Mucosa of descending colon (tissue), 3 donors: ENCODE data around the gene PTBP3. TPM values are rescaled to one million over a fixed set of nuclear protein-coding genes. Genes with fewer than 3 reads are reported as not detected.

ENCODE experiments used
- ATAC-seq: fragments of 200-7000 bp; cut with Tn5 transposase; one replicate; pipeline ENCODE4 v1.9.1; 2020; ENCODE audit warnings: mild to moderate bottlenecking, moderate library complexity
- DNase-seq, 3 donors: peaks; one replicate each; pipeline ENCODE4 v3.0.0-alpha.2; 2020
- H3K36me3 ChIP-seq: fragments of 200-600 bp; one replicate; pipeline ENCODE4 v1.8.0; 2021; ENCODE audit warnings: low read depth, mild to moderate bottlenecking
- H3K4me1 ChIP-seq: fragments of 200-600 bp; one replicate; pipeline ENCODE4 v1.8.0; 2021; ENCODE audit warnings: low read depth, mild to moderate bottlenecking
- H3K4me3 ChIP-seq: fragments of 200-600 bp; one replicate; pipeline ENCODE4 v1.8.0; 2021; ENCODE audit warnings: mild to moderate bottlenecking
- H3K9me3 ChIP-seq: fragments of 200-600 bp; one replicate; pipeline ENCODE4 v1.8.0; 2021; ENCODE audit warnings: mild to moderate bottlenecking
- CTCF ChIP-seq: fragments of 200-600 bp; IDR thresholded peaks from one replicate; pipeline ENCODE4 v1.8.0; 2022; ENCODE audit warnings: antibody characterized with exemption, mild to moderate bottlenecking
- intact Hi-C, 2 donors: fragments of 100-400 bp; cut with DNase I in 1 of 2; cut with micrococcal nuclease in 1 of 2; formaldehyde crosslinking; loops; one replicate each; pipeline versions ENCODE4 v1.11.0 to v1.11.1; 2022; cut with DNase I, micrococcal nuclease
- total RNA-seq, 3 donors: library from RNA; stranded (reverse); fragmentation: NEBNext Ultra II Directional in 2 of 3; extraction: Animal tissue kit (Norgen Biotek cat#: 25700) in 2 of 3; gene quantifications; one replicate each; pipeline versions ENCODE4 v1.2.1 to v1.2.4, GENCODE V29; 2021 to 2023
- donor health status: DM: no; HTN: no; CAD: no; lungs with moderate emphysema.
- donor health status: DM: no; HTN: no; CAD: no.
- donor health status: DM: no; HTN: yes; CAD: no.

PTBP3 gene
- total RNA-seq, 3 donors from 2014 or later, result 69.3 to 132 (median 125) TPM

DNA sequence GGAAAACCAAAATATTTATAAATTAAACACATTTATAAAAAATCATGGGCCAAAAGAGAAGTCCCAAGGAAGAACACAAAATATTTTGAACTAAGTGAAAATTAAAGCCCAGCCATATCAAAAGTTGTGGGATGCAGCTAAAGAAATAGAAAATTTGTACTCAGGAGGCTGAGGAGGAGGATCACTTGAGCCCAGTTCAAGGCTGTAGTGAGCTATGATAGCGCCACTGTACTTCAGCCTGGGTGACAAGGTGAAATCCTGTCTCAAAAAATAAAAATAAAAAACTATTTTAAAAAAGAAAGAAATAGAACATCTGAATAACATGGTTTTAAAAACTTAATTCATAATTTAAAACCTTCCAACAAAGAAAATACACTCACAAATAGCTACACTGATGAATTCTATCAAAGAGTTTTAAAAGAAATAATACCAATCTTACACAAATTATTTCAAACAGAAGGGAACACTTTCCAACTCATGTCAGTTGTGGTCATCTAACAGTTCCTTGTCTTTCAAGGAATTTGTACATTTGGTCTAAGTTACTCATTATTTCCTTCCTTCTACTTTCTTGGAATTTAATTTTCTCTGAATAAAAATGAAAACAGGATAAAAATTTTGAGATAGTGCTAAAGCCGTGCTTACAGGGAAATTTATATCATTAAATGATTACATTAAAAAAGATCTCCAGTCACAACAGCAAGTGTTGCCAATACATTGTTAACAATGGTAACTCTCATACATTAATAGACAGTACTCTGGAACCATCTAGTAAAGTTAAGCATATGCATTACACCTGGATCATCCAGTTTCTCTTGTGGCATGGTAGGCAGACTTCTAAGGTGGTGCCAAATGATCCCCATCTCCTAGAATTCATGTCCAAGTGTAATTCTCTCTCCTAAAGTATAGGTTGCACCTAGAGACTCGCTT is 17.8 kb downstream of the PTBP3 start:
- intact Hi-C loops, result no loop called here

DNA sequence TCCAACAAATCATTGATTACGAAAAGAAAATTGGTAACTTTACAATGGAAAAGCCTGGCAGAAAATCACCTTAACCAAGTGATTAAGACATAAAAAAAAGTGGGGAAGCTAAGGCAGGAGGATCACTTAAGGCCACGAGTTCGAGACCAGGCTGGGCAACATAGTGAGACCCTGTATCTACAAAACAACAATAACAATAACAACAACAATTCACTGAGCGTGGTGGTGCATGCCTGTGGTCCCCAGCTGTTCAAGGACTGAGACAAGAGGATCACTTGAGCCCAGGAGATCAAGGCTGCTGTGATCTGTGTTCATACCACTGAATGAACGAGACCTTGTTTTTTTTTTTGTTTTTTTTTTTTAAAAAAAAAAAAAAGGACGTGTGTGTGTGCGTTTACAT is 21.3 kb downstream of the PTBP3 start:
- Histone ChIP-seq H3K4me1 (peaks cover 13% of the 10 kb centered on the region), H3K36me3 (no peaks in the 10 kb centered on the region), H3K9me3 (no peaks in the 10 kb centered on the region), H3K4me3 (no peak overlapping the region)
- intact Hi-C loops, result no loop called here
- no peak for ATAC-seq
- TF ChIP-seq CTCF, result no peak
- no peak for DNase-seq

More for the DNA sequence above, 17.8 kb downstream of the PTBP3 start:
- DNase-seq (no peak), ATAC-seq (peak; percentile 24)
- Histone ChIP-seq H3K4me1 (peaks cover 5% of the 10 kb centered on the region), H3K4me3 (no peak overlapping the region), H3K36me3 (no peaks in the 10 kb centered on the region), H3K9me3 (no peaks in the 10 kb centered on the region)
- no peak for TF ChIP-seq CTCF

DNA sequence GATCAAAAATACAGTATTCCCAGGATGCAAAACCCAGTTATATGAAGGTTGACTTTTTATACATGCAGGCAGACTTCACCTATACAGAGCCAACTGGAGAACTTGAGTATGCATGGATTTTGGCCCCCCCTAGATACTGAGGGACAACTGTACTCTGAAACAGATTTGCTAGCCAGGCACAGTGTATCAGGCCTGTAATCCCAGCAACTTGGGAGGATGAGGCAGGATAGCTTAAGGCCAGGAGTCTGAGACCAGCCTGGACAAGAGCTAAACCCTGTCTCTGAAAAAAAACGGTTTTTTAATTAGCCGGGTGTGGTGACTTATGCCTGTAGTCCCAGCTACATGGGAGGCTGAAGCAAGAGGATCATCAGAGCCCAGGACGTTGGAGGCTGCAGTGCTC is 21.9 kb downstream of the PTBP3 start:
- Histone ChIP-seq H3K9me3 (no peaks in the 10 kb centered on the region), H3K4me1 (peaks cover 10% of the 10 kb centered on the region), H3K4me3 (no peak overlapping the region), H3K36me3 (no peaks in the 10 kb centered on the region)
- DNase-seq (no peak), ATAC-seq (no peak)
- no peak for TF ChIP-seq CTCF
- intact Hi-C loops, result no loop called here

GRCh38 chr9:112310826-112311225 is 22.6 kb downstream of the PTBP3 start:
- no peak for DNase-seq
- H3K4me3 ChIP-seq, result no peak overlapping the region
- no peaks in the 10 kb centered on the region for H3K36me3 ChIP-seq
- H3K4me1 ChIP-seq, result peaks cover 8% of the 10 kb centered on the region
- no peaks in the 10 kb centered on the region for H3K9me3 ChIP-seq
- peak; percentile 25 for ATAC-seq
- no peak for TF ChIP-seq CTCF
- intact Hi-C loops, result no loop called here

- peak; percentile 98 for ATAC-seq
- intact Hi-C loops, result no loop called here
- TF ChIP-seq CTCF, result no peak
- H3K9me3 ChIP-seq, result no peaks in the 10 kb centered on the region
- H3K36me3 ChIP-seq, result no peaks in the 10 kb centered on the region
- no peak overlapping the region for H3K4me3 ChIP-seq
- no peak for DNase-seq
- peaks cover 8% of the 10 kb centered on the region for H3K4me1 ChIP-seq
Measured at GRCh38 chr9:112308588-112308987, 24.8 kb downstream of the PTBP3 start.
